RWPE2 (cell line): ENCODE results near the gene DICER1.

Experiments used
- ATAC-seq: fragments of 200-7000 bp; cut with Tn5 transposase; 3 replicates; pipeline ENCODE4 v1.9.1; 2021; ENCODE audit warnings: low read depth
- DNase-seq: peaks from one replicate; pipeline ENCODE4 v3.0.0-alpha.2; 2020; ENCODE audit warnings: low spot score
- H3K27ac ChIP-seq: fragments of 450-650 bp; 2 replicates; pipeline ENCODE4 v1.5.1; 2017; ENCODE audit warnings: mild to moderate bottlenecking; ENCODE audit not compliant: poor library complexity, severe bottlenecking
- H3K27me3 ChIP-seq: fragments of 250-450 bp; sonication (Bioruptor Pico); 2 replicates; pipeline ENCODE4 v1.5.1; 2021; ENCODE audit warnings: mild to moderate bottlenecking, moderate library complexity; ENCODE audit not compliant: insufficient read depth, poor library complexity, severe bottlenecking
- H3K36me3 ChIP-seq: fragments of 250-450 bp; sonication (Bioruptor Pico); 2 replicates; pipeline ENCODE4 v1.5.1; 2020; ENCODE audit warnings: low read depth, mild to moderate bottlenecking, moderate library complexity
- H3K4me1 ChIP-seq: fragments of 250-450 bp; sonication (Bioruptor Pico); 2 replicates; pipeline ENCODE4 v1.5.1; 2021; ENCODE audit warnings: mild to moderate bottlenecking, moderate library complexity; ENCODE audit not compliant: insufficient read depth, poor library complexity, severe bottlenecking
- H3K4me3 ChIP-seq: fragments of 250-450 bp; sonication (Bioruptor Pico); 2 replicates; pipeline ENCODE4 v1.5.1; 2021; ENCODE audit warnings: mild to moderate bottlenecking, moderate library complexity; ENCODE audit not compliant: severe bottlenecking
- H3K9me3 ChIP-seq: fragments of 250-450 bp; sonication (Bioruptor Pico); 2 replicates; pipeline ENCODE4 v1.5.1; 2021; ENCODE audit warnings: mild to moderate bottlenecking, moderate library complexity; ENCODE audit not compliant: severe bottlenecking
- CTCF ChIP-seq: fragments of 450-650 bp; IDR thresholded peaks from one replicate; pipeline ENCODE4 v1.5.1; 2017; ENCODE audit warnings: mild to moderate bottlenecking, moderate library complexity; ENCODE audit not compliant: poor library complexity, severe bottlenecking

Gene DICER1

GRCh38 chr14:95128140-95128539 is 29.2 kb downstream of the DICER1 start:
- no peak for ATAC-seq
- DNase-seq: no peak
- peaks cover 90% of the 10 kb centered on the region for H3K36me3 ChIP-seq

GRCh38 chr14:95127531-95127911 is 29.8 kb downstream of the DICER1 start:
- H3K9me3 ChIP-seq: no peaks in the 10 kb centered on the region
- no peak for TF ChIP-seq CTCF
- peaks cover 90% of the 10 kb centered on the region for H3K36me3 ChIP-seq
- no peak for DNase-seq
- ATAC-seq: no peak
- no peaks in the 10 kb centered on the region for H3K4me1 ChIP-seq
- no peaks in the 10 kb centered on the region for H3K27me3 ChIP-seq
- H3K4me3 ChIP-seq: no peak overlapping the region
- no peak overlapping the region for H3K27ac ChIP-seq

More at GRCh38 chr14:95128140-95128539, 29.2 kb downstream of the DICER1 start:
- Histone ChIP-seq H3K9me3 (no peaks in the 10 kb centered on the region), H3K4me1 (no peaks in the 10 kb centered on the region), H3K4me3 (no peak overlapping the region), H3K27ac (no peak overlapping the region), H3K27me3 (no peaks in the 10 kb centered on the region)
- TF ChIP-seq CTCF: no peak

- DNase-seq: no peak
- no peak for TF ChIP-seq CTCF
- H3K36me3 ChIP-seq: peaks cover 90% of the 10 kb centered on the region
These were observed 30.3 kb downstream of the DICER1 start for GRCh38 chr14:95126906-95127530.

GRCh38 chr14:95125915-95126314 is 31.4 kb downstream of the DICER1 start:
- no peak overlapping the region for H3K4me3 ChIP-seq
- H3K4me1 ChIP-seq: no peaks in the 10 kb centered on the region
- H3K9me3 ChIP-seq: no peaks in the 10 kb centered on the region
- DNase-seq (no peak), ATAC-seq (no peak)
- H3K27ac ChIP-seq: no peak overlapping the region
- TF ChIP-seq CTCF: no peak
- H3K36me3 ChIP-seq: peaks cover 90% of the 10 kb centered on the region
- no peaks in the 10 kb centered on the region for H3K27me3 ChIP-seq

More at GRCh38 chr14:95126906-95127530, 30.3 kb downstream of the DICER1 start:
- no peak overlapping the region for H3K4me3 ChIP-seq
- H3K9me3 ChIP-seq: no peaks in the 10 kb centered on the region
- H3K27ac ChIP-seq: no peak overlapping the region
- no peaks in the 10 kb centered on the region for H3K27me3 ChIP-seq
- no peaks in the 10 kb centered on the region for H3K4me1 ChIP-seq
- ATAC-seq: no peak

- no peaks in the 10 kb centered on the region for H3K9me3 ChIP-seq
- no peaks in the 10 kb centered on the region for H3K4me1 ChIP-seq
- no peak for TF ChIP-seq CTCF
- H3K36me3 ChIP-seq: peaks cover 91% of the 10 kb centered on the region
- no peak overlapping the region for H3K27ac ChIP-seq
- no peaks in the 10 kb centered on the region for H3K27me3 ChIP-seq
- no peak overlapping the region for H3K4me3 ChIP-seq
- DNase-seq (no peak), ATAC-seq (no peak)
These were observed 32.1 kb downstream of the DICER1 start for GRCh38 chr14:95125221-95125620.
